ENCODE data around the gene TMEM145. TPM values are rescaled to one million over a fixed set of nuclear protein-coding genes. Genes with fewer than 3 reads are reported as not detected.
A peak's percentile ranks its signal among the peaks of the same experiment; 100 is the strongest.

TMEM145 gene
- total RNA-seq, 2 donors from 2014 or later, result 0.94 TPM; not detected in 1

DNA sequence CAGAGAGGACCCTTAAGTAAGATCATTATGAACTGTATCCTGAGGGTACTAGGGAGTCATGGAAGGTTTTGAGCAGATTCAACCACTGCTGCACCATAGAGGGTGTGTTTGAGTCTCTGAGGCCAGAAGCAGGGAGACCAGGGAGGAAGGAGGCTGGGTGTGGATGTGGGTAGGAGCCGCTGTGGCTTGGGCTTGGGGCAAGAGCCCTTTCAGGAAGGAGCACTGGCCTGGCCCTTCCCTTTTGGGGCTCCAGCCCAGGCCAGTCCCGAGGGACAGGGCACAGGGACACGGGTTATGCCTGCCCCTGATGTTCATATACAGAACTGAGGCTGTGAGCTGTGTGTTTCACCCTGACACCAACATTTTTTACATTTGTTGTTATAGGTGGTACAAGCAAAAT lies 36.8 kb upstream of the TMEM145 start:
- Histone ChIP-seq H3K9me3 (no peaks in the 10 kb centered on the region), H3K4me3 (no peak overlapping the region), H3K36me3 (peaks cover 35% of the 10 kb centered on the region), H3K27ac (no peak overlapping the region), H3K4me1 (peaks cover 0 to 72% of the 10 kb centered on the region in 2 donors), H3K27me3 (no peaks in the 10 kb centered on the region)
- TF ChIP-seq, protein P1, sequence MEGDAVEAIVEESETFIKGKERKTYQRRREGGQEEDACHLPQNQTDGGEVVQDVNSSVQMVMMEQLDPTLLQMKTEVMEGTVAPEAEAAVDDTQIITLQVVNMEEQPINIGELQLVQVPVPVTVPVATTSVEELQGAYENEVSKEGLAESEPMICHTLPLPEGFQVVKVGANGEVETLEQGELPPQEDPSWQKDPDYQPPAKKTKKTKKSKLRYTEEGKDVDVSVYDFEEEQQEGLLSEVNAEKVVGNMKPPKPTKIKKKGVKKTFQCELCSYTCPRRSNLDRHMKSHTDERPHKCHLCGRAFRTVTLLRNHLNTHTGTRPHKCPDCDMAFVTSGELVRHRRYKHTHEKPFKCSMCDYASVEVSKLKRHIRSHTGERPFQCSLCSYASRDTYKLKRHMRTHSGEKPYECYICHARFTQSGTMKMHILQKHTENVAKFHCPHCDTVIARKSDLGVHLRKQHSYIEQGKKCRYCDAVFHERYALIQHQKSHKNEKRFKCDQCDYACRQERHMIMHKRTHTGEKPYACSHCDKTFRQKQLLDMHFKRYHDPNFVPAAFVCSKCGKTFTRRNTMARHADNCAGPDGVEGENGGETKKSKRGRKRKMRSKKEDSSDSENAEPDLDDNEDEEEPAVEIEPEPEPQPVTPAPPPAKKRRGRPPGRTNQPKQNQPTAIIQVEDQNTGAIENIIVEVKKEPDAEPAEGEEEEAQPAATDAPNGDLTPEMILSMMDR (IDR thresholded peaks at IDR 0.05), result no peak
- DNase-seq (ENCODE audit: low spot score), result no peak

DNA sequence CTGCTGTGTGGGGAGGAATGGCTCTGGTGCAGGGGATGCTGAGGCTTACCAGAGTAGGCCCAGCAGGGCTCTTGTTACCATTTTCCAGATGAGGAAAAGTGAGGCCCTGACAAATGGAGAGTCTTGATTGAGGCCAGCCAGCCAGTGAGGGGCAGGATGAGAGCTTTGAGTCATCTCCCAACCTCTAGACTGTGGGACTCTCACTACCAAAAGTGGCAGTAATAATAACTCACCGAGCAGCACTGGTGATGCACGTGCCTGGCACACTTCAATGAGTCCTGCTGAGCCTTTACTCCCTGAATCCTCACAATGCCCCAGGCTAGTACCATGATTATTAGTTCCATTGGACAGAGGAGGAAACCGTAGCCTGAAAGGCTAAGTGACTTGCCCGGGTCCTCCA lies 36.3 kb upstream of the TMEM145 start:
- H3K27me3 ChIP-seq, result no peaks in the 10 kb centered on the region
- peak overlapping the region in 1 of 2 donors; percentile 99 for H3K27ac ChIP-seq
- TF ChIP-seq, protein P1 (IDR thresholded peaks at IDR 0.05), result no peak
- DNase-seq (ENCODE audit: low spot score), result no peak
- no peak overlapping the region for H3K4me3 ChIP-seq
- peaks cover 0 to 72% of the 10 kb centered on the region in 2 donors for H3K4me1 ChIP-seq
- H3K9me3 ChIP-seq, result no peaks in the 10 kb centered on the region
- peaks cover 35% of the 10 kb centered on the region for H3K36me3 ChIP-seq

DNA sequence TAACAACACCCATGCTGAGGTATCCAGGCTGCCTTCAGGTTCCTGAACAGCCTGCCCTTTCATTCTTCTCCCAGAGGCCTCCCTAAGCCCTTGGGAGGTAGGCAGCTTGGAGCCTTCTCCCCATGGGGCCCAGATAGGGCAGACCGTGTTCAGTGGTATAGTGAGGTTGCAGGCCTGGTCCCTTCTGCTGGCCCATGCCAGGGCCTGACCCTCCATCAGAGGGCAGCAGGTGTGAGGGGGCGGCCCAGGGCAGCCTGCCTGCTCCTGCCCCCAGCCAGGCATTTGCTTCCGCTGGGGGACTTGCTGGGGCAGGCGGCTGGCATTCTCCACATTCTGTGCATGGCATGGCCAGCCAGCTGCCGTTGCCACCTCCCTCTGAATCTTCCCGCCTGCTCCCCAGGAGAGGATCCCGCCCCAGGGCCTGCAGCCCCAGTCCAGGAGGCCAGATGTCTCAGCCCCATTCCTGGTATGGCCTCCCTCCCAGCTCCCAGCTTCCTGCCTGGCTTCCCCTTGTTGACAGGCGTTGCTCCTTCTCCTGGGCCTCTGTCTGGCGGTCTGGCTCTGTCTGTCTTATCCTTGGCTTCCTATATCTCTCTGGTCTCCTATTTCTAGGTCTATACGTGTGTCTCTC lies 35.2 kb upstream of the TMEM145 start:
- DNase-seq (ENCODE audit: low spot score), result no peak
- TF ChIP-seq, protein P1 (IDR thresholded peaks at IDR 0.05), result no peak
- peaks cover 24% of the 10 kb centered on the region for H3K36me3 ChIP-seq
- H3K4me1 ChIP-seq, result peaks cover 0 to 80% of the 10 kb centered on the region in 2 donors
- peak overlapping the region; percentile 97 to 99 for H3K27ac ChIP-seq
- no peaks in the 10 kb centered on the region for H3K27me3 ChIP-seq
- H3K9me3 ChIP-seq, result no peaks in the 10 kb centered on the region
- no peak overlapping the region for H3K4me3 ChIP-seq

DNA sequence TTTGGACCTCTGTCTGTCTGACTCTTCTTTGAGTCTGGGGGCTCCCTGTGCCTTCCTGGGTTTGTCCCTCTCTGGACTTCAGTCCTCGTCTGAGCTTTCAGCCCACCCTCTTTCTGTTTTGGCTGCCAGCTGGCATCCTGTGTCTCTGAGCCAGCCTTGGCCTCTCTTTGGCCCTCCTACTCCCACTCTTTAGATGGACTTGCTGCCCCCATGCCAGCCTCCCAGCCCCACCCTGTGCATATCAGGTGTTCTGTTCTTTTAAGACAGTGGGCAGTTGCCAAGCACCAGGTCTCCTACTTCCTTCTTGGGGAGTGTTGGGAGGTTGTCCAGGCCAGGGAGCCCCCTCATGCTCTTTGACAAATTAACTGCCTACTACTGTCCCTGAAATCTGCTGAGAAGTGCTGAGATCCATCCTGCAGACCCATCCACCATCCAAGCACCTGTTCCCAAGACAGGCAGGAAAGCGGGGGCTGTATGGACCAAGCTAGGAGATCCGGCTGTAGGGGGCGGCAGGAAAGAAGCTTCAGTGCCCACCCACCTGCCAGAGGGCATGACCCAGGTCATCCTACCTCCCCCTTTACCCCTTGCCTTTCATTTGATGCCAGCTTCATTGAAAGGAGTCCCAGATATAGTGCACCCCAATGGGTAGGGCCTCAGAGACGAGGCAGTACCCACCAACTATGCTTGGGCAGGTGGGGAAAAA lies 34.5 kb upstream of the TMEM145 start:
- no peaks in the 10 kb centered on the region for H3K9me3 ChIP-seq
- H3K4me1 ChIP-seq, result peaks cover 0 to 85% of the 10 kb centered on the region in 2 donors
- no peak overlapping the region for H3K4me3 ChIP-seq
- DNase-seq (ENCODE audit: low spot score), result no peak
- TF ChIP-seq, protein P1 (IDR thresholded peaks at IDR 0.05), result no peak
- H3K27ac ChIP-seq, result peak overlapping the region; percentile 97 to 99
- peaks cover 17% of the 10 kb centered on the region for H3K36me3 ChIP-seq
- H3K27me3 ChIP-seq, result no peaks in the 10 kb centered on the region

DNA sequence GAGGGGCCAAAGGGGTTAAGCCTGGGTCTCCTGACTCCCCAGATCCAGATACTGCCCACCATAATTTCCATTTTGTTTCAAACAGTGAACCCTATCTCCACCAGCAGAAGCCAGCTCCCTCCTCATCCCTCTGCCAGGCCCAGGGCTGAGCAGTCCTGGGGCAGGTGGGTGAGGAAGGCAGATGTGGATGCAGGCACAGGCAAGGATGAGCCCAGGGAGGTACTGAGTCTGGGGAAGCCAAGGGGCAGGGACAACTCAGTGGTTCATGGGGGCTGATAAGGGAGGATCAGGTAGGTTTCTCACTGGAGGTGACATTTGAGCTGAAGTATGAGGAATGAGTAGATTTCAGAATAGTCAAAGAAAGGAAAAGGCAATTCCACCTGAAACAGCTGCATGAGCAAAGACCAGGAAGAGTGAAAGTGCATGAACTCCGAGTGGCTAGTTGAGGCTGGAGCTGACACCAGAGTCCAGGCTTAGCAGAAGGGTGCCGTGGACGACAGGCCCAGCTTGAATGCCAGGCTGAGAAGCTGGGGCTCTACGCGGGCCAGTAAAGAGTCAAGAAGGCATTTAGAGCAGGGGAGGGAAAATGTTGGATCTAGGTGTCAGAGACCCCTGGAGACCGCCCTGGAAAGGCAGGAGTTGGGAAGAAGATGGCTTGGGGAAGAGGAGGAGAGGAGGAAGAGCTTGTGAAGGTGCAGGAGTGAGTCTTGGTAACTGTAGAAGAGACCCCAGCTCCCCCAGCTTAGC lies 33.8 kb upstream of the TMEM145 start:
- Histone ChIP-seq H3K27ac (peak overlapping the region; percentile 97 to 99), H3K36me3 (peaks cover 10% of the 10 kb centered on the region), H3K9me3 (no peaks in the 10 kb centered on the region), H3K4me3 (peak overlapping the region; percentile 81 to 89), H3K27me3 (no peaks in the 10 kb centered on the region), H3K4me1 (peaks cover 0 to 84% of the 10 kb centered on the region in 2 donors)
- DNase-seq (ENCODE audit: low spot score), result no peak
- TF ChIP-seq, protein P1 (IDR thresholded peaks at IDR 0.05), result no peak

Data from right atrium auricular region (tissue), 2 donors.